ENCODE data around the gene GALNT16.

The GALNT16 gene

GRCh38 chr14:69328317-69328716 lies 68.4 kb downstream of the GALNT16 start:
- Histone ChIP-seq H3K9me3 (ENCODE audit: low read depth, low read length) (no peaks in the 10 kb centered on the region), H3K4me3 (no peak overlapping the region), H3K27ac (no peak overlapping the region), H3K9ac (ENCODE audit: insufficient read length) (no peak overlapping the region), H3K36me3 (ENCODE audit: insufficient read depth, low read length) (no peaks in the 10 kb centered on the region)
- DNase-seq (ENCODE audit: low read depth, low spot score): no peak
- TF ChIP-seq POLR2AphosphoS5 (IDR thresholded peaks at IDR 0.05; ENCODE audit: borderline replicate concordance, low read depth, low read length) (no peak), FOXP2 (optimal IDR thresholded peaks at IDR 0.05; ENCODE audit: control extremely low read depth, extremely low read length, insufficient read depth) (no peak), EZH2 (IDR thresholded peaks at IDR 0.05) (no peak)

- H3K4me3 ChIP-seq: no peak overlapping the region
- H3K9me3 ChIP-seq (ENCODE audit: low read depth, low read length): no peaks in the 10 kb centered on the region
- H3K27ac ChIP-seq: no peak overlapping the region
- no peaks in the 10 kb centered on the region for H3K36me3 ChIP-seq (ENCODE audit: insufficient read depth, low read length)
- no peak for TF ChIP-seq POLR2AphosphoS5 (IDR thresholded peaks at IDR 0.05; ENCODE audit: borderline replicate concordance, low read depth, low read length)
- no peak for TF ChIP-seq EZH2 (IDR thresholded peaks at IDR 0.05)
- TF ChIP-seq FOXP2 (optimal IDR thresholded peaks at IDR 0.05; ENCODE audit: control extremely low read depth, extremely low read length, insufficient read depth): no peak
- H3K9ac ChIP-seq (ENCODE audit: insufficient read length): no peak overlapping the region
- no peak for DNase-seq (ENCODE audit: low read depth, low spot score)
Measured at GRCh38 chr14:69328765-69329164, 68.8 kb downstream of the GALNT16 start.

GRCh38 chr14:69331206-69331605 lies 71.2 kb downstream of the GALNT16 start:
- TF ChIP-seq EZH2 (IDR thresholded peaks at IDR 0.05) (no peak), FOXP2 (optimal IDR thresholded peaks at IDR 0.05; ENCODE audit: control extremely low read depth, extremely low read length, insufficient read depth) (no peak), POLR2AphosphoS5 (IDR thresholded peaks at IDR 0.05; ENCODE audit: borderline replicate concordance, low read depth, low read length) (no peak)
- no peak for DNase-seq (ENCODE audit: low read depth, low spot score)
- no peaks in the 10 kb centered on the region for H3K36me3 ChIP-seq (ENCODE audit: insufficient read depth, low read length)
- H3K9me3 ChIP-seq (ENCODE audit: low read depth, low read length): no peaks in the 10 kb centered on the region
- H3K4me3 ChIP-seq: no peak overlapping the region
- no peak overlapping the region for H3K27ac ChIP-seq
- H3K9ac ChIP-seq (ENCODE audit: insufficient read length): no peak overlapping the region

GRCh38 chr14:69332782-69333395 lies 72.9 kb downstream of the GALNT16 start:
- Histone ChIP-seq H3K36me3 (ENCODE audit: insufficient read depth, low read length) (no peaks in the 10 kb centered on the region), H3K9ac (ENCODE audit: insufficient read length) (no peak overlapping the region), H3K4me3 (no peak overlapping the region), H3K9me3 (ENCODE audit: low read depth, low read length) (no peaks in the 10 kb centered on the region), H3K27ac (no peak overlapping the region)
- DNase-seq (ENCODE audit: low read depth, low spot score): no peak
- TF ChIP-seq FOXP2 (optimal IDR thresholded peaks at IDR 0.05; ENCODE audit: control extremely low read depth, extremely low read length, insufficient read depth) (no peak), POLR2AphosphoS5 (IDR thresholded peaks at IDR 0.05; ENCODE audit: borderline replicate concordance, low read depth, low read length) (no peak), EZH2 (IDR thresholded peaks at IDR 0.05) (no peak)

- no peaks in the 10 kb centered on the region for H3K9me3 ChIP-seq (ENCODE audit: low read depth, low read length)
Measured at GRCh38 chr14:69333791-69334337, 73.9 kb downstream of the GALNT16 start.

GRCh38 chr14:69334576-69334975 lies 74.6 kb downstream of the GALNT16 start:
- Histone ChIP-seq H3K36me3 (ENCODE audit: insufficient read depth, low read length) (no peaks in the 10 kb centered on the region), H3K9me3 (ENCODE audit: low read depth, low read length) (no peaks in the 10 kb centered on the region), H3K9ac (ENCODE audit: insufficient read length) (no peak overlapping the region), H3K4me3 (no peak overlapping the region), H3K27ac (no peak overlapping the region)
- TF ChIP-seq POLR2AphosphoS5 (IDR thresholded peaks at IDR 0.05; ENCODE audit: borderline replicate concordance, low read depth, low read length) (no peak), FOXP2 (optimal IDR thresholded peaks at IDR 0.05; ENCODE audit: control extremely low read depth, extremely low read length, insufficient read depth) (no peak), EZH2 (IDR thresholded peaks at IDR 0.05) (no peak)
- DNase-seq (ENCODE audit: low read depth, low spot score): no peak

More at GRCh38 chr14:69333791-69334337, 73.9 kb downstream of the GALNT16 start:
- TF ChIP-seq POLR2AphosphoS5 (IDR thresholded peaks at IDR 0.05; ENCODE audit: borderline replicate concordance, low read depth, low read length) (no peak), EZH2 (IDR thresholded peaks at IDR 0.05) (no peak), FOXP2 (optimal IDR thresholded peaks at IDR 0.05; ENCODE audit: control extremely low read depth, extremely low read length, insufficient read depth) (no peak)
- Histone ChIP-seq H3K27ac (no peak overlapping the region), H3K9ac (ENCODE audit: insufficient read length) (no peak overlapping the region), H3K4me3 (no peak overlapping the region), H3K36me3 (ENCODE audit: insufficient read depth, low read length) (no peaks in the 10 kb centered on the region)
- DNase-seq (ENCODE audit: low read depth, low spot score): no peak

GRCh38 chr14:69335371-69335771 lies 75.4 kb downstream of the GALNT16 start:
- no peak overlapping the region for H3K9ac ChIP-seq (ENCODE audit: insufficient read length)
- H3K9me3 ChIP-seq (ENCODE audit: low read depth, low read length): no peaks in the 10 kb centered on the region
- H3K27ac ChIP-seq: no peak overlapping the region
- no peaks in the 10 kb centered on the region for H3K36me3 ChIP-seq (ENCODE audit: insufficient read depth, low read length)
- no peak overlapping the region for H3K4me3 ChIP-seq
- no peak for DNase-seq (ENCODE audit: low read depth, low spot score)
- TF ChIP-seq FOXP2 (optimal IDR thresholded peaks at IDR 0.05; ENCODE audit: control extremely low read depth, extremely low read length, insufficient read depth) (no peak), EZH2 (IDR thresholded peaks at IDR 0.05) (no peak), POLR2AphosphoS5 (IDR thresholded peaks at IDR 0.05; ENCODE audit: borderline replicate concordance, low read depth, low read length) (no peak)

GRCh38 chr14:69337984-69338383 lies 78.0 kb downstream of the GALNT16 start:
- DNase-seq (ENCODE audit: low read depth, low spot score): no peak

More at GRCh38 chr14:69337984-69338383, 78.0 kb downstream of the GALNT16 start:
- Histone ChIP-seq H3K36me3 (ENCODE audit: insufficient read depth, low read length) (no peaks in the 10 kb centered on the region), H3K27ac (no peak overlapping the region), H3K9me3 (ENCODE audit: low read depth, low read length) (no peaks in the 10 kb centered on the region), H3K4me3 (no peak overlapping the region), H3K9ac (ENCODE audit: insufficient read length) (no peak overlapping the region)
- TF ChIP-seq FOXP2 (optimal IDR thresholded peaks at IDR 0.05; ENCODE audit: control extremely low read depth, extremely low read length, insufficient read depth) (no peak), EZH2 (IDR thresholded peaks at IDR 0.05) (no peak), POLR2AphosphoS5 (IDR thresholded peaks at IDR 0.05; ENCODE audit: borderline replicate concordance, low read depth, low read length) (no peak)

All from SK-N-MC (cell line).